ENCODE results near the gene USP40.

USP40 gene

GRCh38 chr2:233473386-233473791 lies 93.2 kb downstream of the USP40 start:
- no peak for DNase-seq

GRCh38 chr2:233471291-233472035 lies 95.1 kb downstream of the USP40 start:
- no peak for DNase-seq

GRCh38 chr2:233470839-233471238 lies 95.7 kb downstream of the USP40 start:
- no peak for DNase-seq

- no peak for DNase-seq
Observed at GRCh38 chr2:233470011-233470687, 96.4 kb downstream of the USP40 start.

GRCh38 chr2:233469261-233470010 lies 97.1 kb downstream of the USP40 start:
- no peak for DNase-seq

GRCh38 chr2:233468741-233469110 lies 97.9 kb downstream of the USP40 start:
- DNase-seq, result no peak

- DNase-seq, result no peak
Observed at GRCh38 chr2:233468047-233468740, 98.4 kb downstream of the USP40 start.

GRCh38 chr2:233466991-233467603 lies 99.5 kb downstream of the USP40 start:
- no peak for DNase-seq

- no peak for DNase-seq
Observed at GRCh38 chr2:233464531-233465240, 101.9 kb downstream of the USP40 start.

GRCh38 chr2:233464056-233464455 lies 102.5 kb downstream of the USP40 start:
- no peak for DNase-seq

- no peak for DNase-seq
Observed at GRCh38 chr2:233463586-233463985, 103.0 kb downstream of the USP40 start.

- no peak for DNase-seq
Observed at GRCh38 chr2:233462826-233463470, 103.6 kb downstream of the USP40 start.

- no peak for DNase-seq
Observed at GRCh38 chr2:233462202-233462785, 104.3 kb downstream of the USP40 start.

GRCh38 chr2:233461481-233461891 lies 105.1 kb downstream of the USP40 start:
- no peak for DNase-seq

- peak; percentile 32 to 55 for DNase-seq
Observed at GRCh38 chr2:233460726-233461441, 105.7 kb downstream of the USP40 start.

- DNase-seq, result no peak
Observed at GRCh38 chr2:233459426-233459825, 107.2 kb downstream of the USP40 start.

- no peak for DNase-seq
Observed at GRCh38 chr2:233458826-233459225, 107.8 kb downstream of the USP40 start.

- no peak for DNase-seq
Observed at GRCh38 chr2:233458031-233458610, 108.5 kb downstream of the USP40 start.

- no peak for DNase-seq
Observed at GRCh38 chr2:233457356-233457755, 109.2 kb downstream of the USP40 start.

GRCh38 chr2:233456934-233457333 lies 109.6 kb downstream of the USP40 start:
- DNase-seq, result no peak

All from NCI-H526 (cell line).